Sigmoid colon (tissue), 7 donors: ENCODE data around the gene ENTREP3. TPM values are rescaled to one million over a fixed set of nuclear protein-coding genes. Genes with fewer than 3 reads are reported as not detected.
"Not testable (repeated sequence)": the region's sequence is repeated elsewhere in the genome, so short reads cannot be mapped to it uniquely, and the experiment has no call there.

Source experiments
- DNase-seq: peaks from one replicate; pipeline ENCODE4 v3.0.0-alpha.2; 2019
- H3K27ac ChIP-seq, 4 donors: fragments of 200-600 bp; sonication (generic); one replicate each; pipeline ENCODE4 v1.5.1; 2016 to 2019; ENCODE audit warnings: mild to moderate bottlenecking in 1 of 4
- H3K27me3 ChIP-seq, 3 donors: fragments of 200-600 bp; sonication (generic); one replicate each; pipeline ENCODE4 v1.5.1; 2019; ENCODE audit warnings: mild to moderate bottlenecking in 1 of 3
- H3K36me3 ChIP-seq, 4 donors: fragments of 200-600 bp; sonication (generic); one replicate each; pipeline ENCODE4 v1.5.1; 2016 to 2019
- H3K4me1 ChIP-seq, 4 donors: fragments of 200-600 bp; sonication (generic); one replicate each; pipeline ENCODE4 v1.5.1; 2017 to 2019
- H3K4me3 ChIP-seq, 4 donors: fragments of 200-600 bp; sonication (generic); one replicate each; pipeline ENCODE4 v1.5.1; 2017 to 2019; ENCODE audit warnings: mild to moderate bottlenecking in 2 of 4, moderate library complexity in 1 of 4
- H3K9me3 ChIP-seq, 4 donors: fragments of 200-600 bp in 3 of 4; sonication (generic) in 3 of 4; one replicate each; pipeline versions ENCODE4 v1.5.1 to v1.6.1; 2013 to 2019
- CTCF ChIP-seq, 4 experiments: fragments of 450-650 bp in 3 of 4; fragments of 200-600 bp in 1 of 4; IDR thresholded peaks; one replicate each; pipeline ENCODE4 v1.5.1; 2016 to 2019; ENCODE audit warnings: antibody characterized with exemption in 4 of 4, mild to moderate bottlenecking in 3 of 4, moderate library complexity in 2 of 4
- EP300 ChIP-seq, 4 donors: sonication (generic); formaldehyde crosslinking; IDR thresholded peaks; one replicate each; pipeline ENCODE4 v1.6.1; 2017; ENCODE audit warnings: antibody characterized with exemption in 4 of 4
- POLR2A ChIP-seq, 2 donors: fragments of 450-650 bp; IDR thresholded peaks; one replicate each; pipeline ENCODE4 v1.6.1; 2016; ENCODE audit warnings: antibody characterized with exemption in 2 of 2, mild to moderate bottlenecking in 2 of 2, moderate library complexity in 2 of 2
- POLR2AphosphoS5 ChIP-seq, 4 donors: sonication (generic); formaldehyde crosslinking; IDR thresholded peaks; one replicate each; pipeline ENCODE4 v1.6.1; 2017; ENCODE audit warnings: antibody characterized with exemption in 4 of 4
- WGBS, 2 donors: extraction: QIAGEN DNeasy Blood & Tissue Kit; methylation state at CpG; one replicate each; pipeline ENCODE4 v1.1.7; 2013; 5-methylcytosine and 5-hydroxymethylcytosine counted together
- intact Hi-C: fragments of 100-400 bp; cut with DNase I; formaldehyde crosslinking; loops from one replicate; pipeline ENCODE4 v1.15.1; 2023
- polyA plus RNA-seq, 3 donors: library from polyadenylated mRNA; stranded (reverse); fragments of 200-250 nt; gene quantifications; one replicate each; pipeline ENCODE4 v1.2.3, GENCODE V29; 2013
- total RNA-seq, 4 donors: library from RNA; depleted of rRNA; stranded (reverse); fragments of >200 nt; gene quantifications; one replicate each; pipeline ENCODE4 v1.1.0, GENCODE V29; 2016
- donor health status: healthy with polysubstance abuse.
- donor health status: Bipolar disorder and iron deficiency.
- donor health status: healthy.

The ENTREP3 gene
- total and polyA plus RNA-seq, 7 donors: 5.4 to 44.0 (median 15.7) TPM

- H3K4me1 ChIP-seq: peaks cover 0 to 48% (median 40%) of the 10 kb centered on the region in 4 donors
- peak; percentile 99 for DNase-seq
- H3K4me3 ChIP-seq: peak overlapping the region; percentile 28 to 63 (median 56)
- H3K27me3 ChIP-seq: no peaks in the 10 kb centered on the region
- H3K36me3 ChIP-seq: no peaks in the 10 kb centered on the region
- WGBS, 2 donors: 1 to 2% methylated on average over 42 of the region's 42 CpGs
- no peaks in the 10 kb centered on the region for H3K9me3 ChIP-seq
- intact Hi-C loops: loop anchor here (2.0 to 5.0 kb wide), 2 partner anchors 19 to 55 kb away; partner anchors contain the start of genes KRTCAP2, MTX1 and TRIM46
- H3K27ac ChIP-seq: peak overlapping the region; percentile 85 to 93 (median 90)
- TF ChIP-seq POLR2AphosphoS5 (IDR thresholded peaks at IDR 0.05) (peak; percentile 69 to 87 (median 80)), CTCF (IDR thresholded peaks at IDR 0.05) (no peak), POLR2A (IDR thresholded peaks at IDR 0.05) (peak; percentile 42 to 46)
Measured at GRCh38 chr1:155227261-155228095, 27.8 kb downstream of the ENTREP3 start.

GRCh38 chr1:155226910-155227260, 28.4 kb downstream of the ENTREP3 start:
- WGBS, 2 donors: 0% methylated on average over 19 of the region's 19 CpGs
- intact Hi-C loops: loop anchor here (2.0 to 5.0 kb wide), 2 partner anchors 18 to 55 kb away; partner anchors contain the start of genes KRTCAP2, MTX1 and TRIM46
- TF ChIP-seq POLR2AphosphoS5 (IDR thresholded peaks at IDR 0.05): no peak
- TF ChIP-seq CTCF (IDR thresholded peaks at IDR 0.05): peak in 1 of 4 experiments; percentile 28

GRCh38 chr1:155226188-155226909, 28.9 kb downstream of the ENTREP3 start:
- intact Hi-C loops: loop anchor here (2.0 to 5.0 kb wide), 2 partner anchors 18 to 54 kb away; partner anchors contain the start of genes KRTCAP2, MTX1 and TRIM46
- Histone ChIP-seq H3K36me3 (no peaks in the 10 kb centered on the region), H3K9me3 (no peaks in the 10 kb centered on the region), H3K4me1 (peaks cover 0 to 37% (median 30%) of the 10 kb centered on the region in 4 donors), H3K27me3 (no peaks in the 10 kb centered on the region), H3K27ac (peak overlapping the region; percentile 85 to 93 (median 90)), H3K4me3 (peak overlapping the region; percentile 28 to 63 (median 56))
- WGBS, 2 donors: 0 to 1% methylated on average over 7 of the region's 7 CpGs
- peak; percentile 90 for DNase-seq
- peak; percentile 42 to 62 (median 52) for TF ChIP-seq CTCF (IDR thresholded peaks at IDR 0.05)
- no peak for TF ChIP-seq POLR2A (IDR thresholded peaks at IDR 0.05)

More at GRCh38 chr1:155226910-155227260, 28.4 kb downstream of the ENTREP3 start:
- Histone ChIP-seq H3K4me3 (peak overlapping the region; percentile 28 to 63 (median 56)), H3K36me3 (no peaks in the 10 kb centered on the region), H3K27ac (peak overlapping the region; percentile 85 to 93 (median 90)), H3K9me3 (no peaks in the 10 kb centered on the region), H3K27me3 (no peaks in the 10 kb centered on the region), H3K4me1 (peaks cover 0 to 42% (median 34%) of the 10 kb centered on the region in 4 donors)
- DNase-seq: no peak

GRCh38 chr1:155225404-155225759, 29.9 kb downstream of the ENTREP3 start:
- not testable (repeated sequence) for H3K9me3 ChIP-seq, H3K4me3 ChIP-seq, H3K36me3 ChIP-seq, H3K27me3 ChIP-seq, DNase-seq
- WGBS, 2 donors: 96 to 97% methylated on average over 8 of the region's 8 CpGs
- Histone ChIP-seq H3K4me1 (peaks cover 0 to 37% (median 29%) of the 10 kb centered on the region in 4 donors), H3K27ac (peak overlapping the region in 3 of 4 donors; percentile 85 to 91 (median 90))
- intact Hi-C loops: loop anchor here (5.0 kb wide), 1 partner anchor 53 kb away; the partner anchor contains the start of genes KRTCAP2 and TRIM46

- TF ChIP-seq CTCF (IDR thresholded peaks at IDR 0.05) (no peak), EP300 (IDR thresholded peaks at IDR 0.05) (no peak), POLR2A (IDR thresholded peaks at IDR 0.05) (no peak), POLR2AphosphoS5 (IDR thresholded peaks at IDR 0.05) (no peak)
- Histone ChIP-seq H3K27ac (no peak overlapping the region), H3K4me3 (no peak overlapping the region), H3K27me3 (no peaks in the 10 kb centered on the region), H3K4me1 (peaks cover 0 to 38% (median 32%) of the 10 kb centered on the region in 4 donors), H3K36me3 (no peaks in the 10 kb centered on the region), H3K9me3 (no peaks in the 10 kb centered on the region)
- WGBS, 2 donors: 63 to 85% methylated on average over 7 of the region's 7 CpGs
- intact Hi-C loops: no loop called here
- DNase-seq: no peak
Measured at GRCh38 chr1:155223047-155223446, 32.2 kb downstream of the ENTREP3 start.

- H3K4me1 ChIP-seq: peaks cover 0 to 18% (median 16%) of the 10 kb centered on the region in 4 donors
- H3K27me3 ChIP-seq, H3K27ac ChIP-seq, DNase-seq, H3K36me3 ChIP-seq, H3K4me3 ChIP-seq, intact Hi-C loops, H3K9me3 ChIP-seq: not testable (repeated sequence)
- 43 to 71% methylated on average over 10 of the region's 10 CpGs for WGBS, 2 donors
Measured at GRCh38 chr1:155220211-155220965, 34.9 kb downstream of the ENTREP3 start.
